Pancreas (tissue), 10 donors: ENCODE measurements around the gene GMPPA. TPM values are rescaled to one million over a fixed set of nuclear protein-coding genes. Genes with fewer than 3 reads are reported as not detected.
A peak's percentile ranks its signal among the peaks of the same experiment; 100 is the strongest.

Experiments
- ATAC-seq, 4 donors: fragments of 200-7000 bp; cut with Tn5 transposase; one replicate each; pipeline versions ENCODE4 v1.8.0 to v1.9.1; 2020; ENCODE audit warnings: mild to moderate bottlenecking in 4 of 4, moderate library complexity in 4 of 4
- DNase-seq, 6 donors: peaks; one replicate each; pipeline ENCODE4 v3.0.0-alpha.2; 2020
- FAIRE-seq: peaks from 2 replicates; lab custom pipeline; 2012; peaks lifted over from hg19 to GRCh38; lab: Jason Lieb, UNC
- H3K27ac ChIP-seq, 4 donors: fragments of 200-600 bp; sonication (generic); 1 replicate in 3 of 4; 2 replicates in 1 of 4; pipeline versions ENCODE4 v1.5.0 to v1.8.0; 2020
- H3K27me3 ChIP-seq, 4 donors: fragments of 200-600 bp; one replicate each; pipeline ENCODE4 v1.8.0; 2021
- H3K36me3 ChIP-seq, 3 donors: fragments of 200-600 bp; sonication (generic) in 1 of 3; one replicate each; pipeline versions ENCODE4 v1.5.0 to v1.8.0; 2020 to 2021
- H3K4me1 ChIP-seq, 3 donors: fragments of 200-600 bp; one replicate each; pipeline ENCODE4 v1.8.0; 2021
- H3K4me3 ChIP-seq, 4 donors: fragments of 200-600 bp; sonication (generic) in 2 of 4; one replicate each; pipeline versions ENCODE4 v1.5.0 to v1.8.0; 2020 to 2021
- H3K9me3 ChIP-seq, 4 donors: fragments of 200-600 bp; one replicate each; pipeline ENCODE4 v1.8.0; 2021
- CTCF ChIP-seq, 4 donors: fragments of 200-600 bp; sonication (generic) in 3 of 4; IDR thresholded peaks; one replicate each; pipeline versions ENCODE4 v1.5.0 to v1.8.0; 2021; ENCODE audit warnings: antibody characterized with exemption in 4 of 4
- WGBS, 2 donors: extraction: QIAGEN DNeasy Blood & Tissue Kit; methylation state at CpG; one replicate each; pipeline ENCODE4 v1.1.7; 2013; 5-methylcytosine and 5-hydroxymethylcytosine counted together
- intact Hi-C, 3 donors: fragments of 100-400 bp; cut with DNase I; formaldehyde crosslinking; loops; one replicate each; pipeline versions ENCODE4 v1.11.1 to v1.14.2; 2022
- polyA plus RNA-seq, 2 donors: library from polyadenylated mRNA; stranded (reverse); fragments of 200-250 nt; gene quantifications; one replicate each; pipeline ENCODE4 v1.2.3, GENCODE V29; 2013
- total RNA-seq, 6 donors: library from RNA; stranded (reverse); fragmentation: NEBNext Ultra II Directional in 4 of 6; extraction: Animal tissue kit (Norgen Biotek cat#: 25700) in 4 of 6; gene quantifications; one replicate each; pipeline versions ENCODE4 v1.2.1 to v1.2.4, GENCODE V29; 2021 to 2023
- donor health status: healthy with polysubstance abuse.
- donor health status: DM: no; HTN: no; CAD: no; lungs with moderate emphysema.
- donor health status: DM: no; HTN: no; CAD: no.
- donor health status: control.
- donor health status: control.
- donor health status: Bipolar disorder and iron deficiency.
- donor health status: DM: yes; HTN: yes; CAD: no.
- donor health status: DM: no; HTN: no; CAD: no.
- donor health status: DM: no; HTN: no; CAD: no.
- donor health status: DM: yes; HTN: yes; CAD: no.

GMPPA gene
- total and polyA plus RNA-seq, 8 donors = 24.4 to 90.8 (median 35.6) TPM

- Histone ChIP-seq H3K4me1 (no peaks in the 10 kb centered on the region), H3K9me3 (no peaks in the 10 kb centered on the region), H3K27me3 (peaks cover 0 to 16% (median 0%) of the 10 kb centered on the region in 4 donors), H3K36me3 (no peaks in the 10 kb centered on the region), H3K4me3 (no peak overlapping the region), H3K27ac (no peak overlapping the region)
- ATAC-seq (no peak), DNase-seq (no peak), FAIRE-seq (no peak)
- no peak for TF ChIP-seq CTCF (IDR thresholded peaks at IDR 0.05)
- intact Hi-C loops = no loop called here
- WGBS, 2 donors = 80 to 93% methylated on average over 9 of the region's 9 CpGs
Measured at GRCh38 chr2:219519526-219519916, 20.8 kb downstream of the GMPPA start.

DNA sequence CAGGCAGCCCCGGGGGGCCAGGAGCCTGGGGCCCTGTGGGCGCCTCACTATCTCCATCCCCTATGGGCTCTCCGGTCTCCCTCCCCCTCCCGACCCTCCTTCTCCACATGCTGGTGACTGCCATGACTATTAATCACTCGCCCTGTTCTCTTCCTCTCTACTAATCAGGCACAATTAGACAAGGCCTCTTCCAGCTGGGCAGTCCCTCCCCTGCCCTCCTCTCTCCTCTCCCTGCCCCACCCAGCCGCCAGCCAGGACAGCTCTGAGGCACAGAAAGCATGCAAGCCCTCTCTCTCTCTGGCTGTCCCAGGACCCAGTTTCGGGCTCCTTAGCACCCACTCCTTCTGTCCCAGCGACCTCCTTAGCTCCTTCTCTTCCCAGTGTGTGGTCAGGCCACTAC lies 21.4 kb downstream of the GMPPA start:
- no peak overlapping the region for H3K4me3 ChIP-seq
- H3K27me3 ChIP-seq = peaks cover 0 to 19% (median 0%) of the 10 kb centered on the region in 4 donors
- intact Hi-C loops = no loop called here
- WGBS, 2 donors = 59 to 67% methylated on average over 8 of the region's 8 CpGs
- TF ChIP-seq CTCF (IDR thresholded peaks at IDR 0.05) = no peak
- no peaks in the 10 kb centered on the region for H3K4me1 ChIP-seq
- ATAC-seq (no peak), DNase-seq (peak in 1 of 6 donors; percentile 51), FAIRE-seq (no peak)
- H3K27ac ChIP-seq = no peak overlapping the region
- no peaks in the 10 kb centered on the region for H3K9me3 ChIP-seq
- no peaks in the 10 kb centered on the region for H3K36me3 ChIP-seq

DNA sequence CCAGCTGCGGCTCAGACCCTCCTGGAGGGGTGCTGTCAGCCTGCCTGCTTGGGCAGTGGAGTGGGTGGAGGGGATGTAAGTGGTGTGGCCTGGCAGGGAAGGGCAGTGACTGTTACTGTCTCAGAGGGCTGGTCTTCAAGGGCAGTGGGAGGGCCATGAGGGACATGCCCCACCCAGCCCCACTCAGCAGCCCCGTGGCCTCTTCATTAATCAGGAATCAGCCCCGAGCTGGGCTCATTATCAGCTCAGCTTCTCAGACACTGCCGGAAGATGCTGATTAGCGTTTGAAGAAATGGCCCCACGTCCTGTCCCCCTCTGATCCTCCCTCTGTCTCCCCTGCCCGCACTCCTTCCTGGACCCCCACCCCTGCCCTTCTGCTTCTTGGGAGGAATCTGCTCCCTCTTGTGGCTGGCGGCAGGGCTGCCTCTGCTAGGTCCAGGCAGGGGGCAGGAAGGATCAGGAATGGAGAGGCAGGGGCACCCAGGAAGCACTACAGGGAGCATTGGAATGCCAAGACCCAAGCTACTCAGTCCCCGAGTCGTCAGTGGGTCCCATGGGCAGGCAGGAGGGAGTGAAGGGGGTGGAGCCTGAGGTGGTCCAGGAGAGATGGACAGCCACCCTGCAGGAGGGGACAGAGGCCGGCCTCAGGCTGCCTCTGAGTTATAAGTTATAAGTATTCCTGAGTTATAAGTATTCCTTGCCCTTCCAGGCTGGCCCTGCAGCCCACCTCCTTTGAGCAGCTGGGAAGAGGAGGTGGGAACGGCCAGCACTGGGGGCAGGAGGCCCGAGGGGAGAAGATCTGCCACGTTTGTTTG lies 22.6 kb downstream of the GMPPA start:
- Histone ChIP-seq H3K4me3 (no peak overlapping the region), H3K9me3 (no peaks in the 10 kb centered on the region), H3K27me3 (peaks cover 0 to 19% (median 0%) of the 10 kb centered on the region in 4 donors), H3K4me1 (no peaks in the 10 kb centered on the region), H3K36me3 (no peaks in the 10 kb centered on the region), H3K27ac (no peak overlapping the region)
- intact Hi-C loops = no loop called here
- FAIRE-seq = no peak
- peak; percentile 66 to 84 (median 70) for ATAC-seq
- WGBS, 2 donors = 12 to 14% methylated on average over 14 of the region's 14 CpGs
- TF ChIP-seq CTCF (IDR thresholded peaks at IDR 0.05) = peak in 3 of 4 donors; percentile 21 to 31 (median 23)
- peak in 2 of 6 donors; percentile 46 to 68 for DNase-seq

DNA sequence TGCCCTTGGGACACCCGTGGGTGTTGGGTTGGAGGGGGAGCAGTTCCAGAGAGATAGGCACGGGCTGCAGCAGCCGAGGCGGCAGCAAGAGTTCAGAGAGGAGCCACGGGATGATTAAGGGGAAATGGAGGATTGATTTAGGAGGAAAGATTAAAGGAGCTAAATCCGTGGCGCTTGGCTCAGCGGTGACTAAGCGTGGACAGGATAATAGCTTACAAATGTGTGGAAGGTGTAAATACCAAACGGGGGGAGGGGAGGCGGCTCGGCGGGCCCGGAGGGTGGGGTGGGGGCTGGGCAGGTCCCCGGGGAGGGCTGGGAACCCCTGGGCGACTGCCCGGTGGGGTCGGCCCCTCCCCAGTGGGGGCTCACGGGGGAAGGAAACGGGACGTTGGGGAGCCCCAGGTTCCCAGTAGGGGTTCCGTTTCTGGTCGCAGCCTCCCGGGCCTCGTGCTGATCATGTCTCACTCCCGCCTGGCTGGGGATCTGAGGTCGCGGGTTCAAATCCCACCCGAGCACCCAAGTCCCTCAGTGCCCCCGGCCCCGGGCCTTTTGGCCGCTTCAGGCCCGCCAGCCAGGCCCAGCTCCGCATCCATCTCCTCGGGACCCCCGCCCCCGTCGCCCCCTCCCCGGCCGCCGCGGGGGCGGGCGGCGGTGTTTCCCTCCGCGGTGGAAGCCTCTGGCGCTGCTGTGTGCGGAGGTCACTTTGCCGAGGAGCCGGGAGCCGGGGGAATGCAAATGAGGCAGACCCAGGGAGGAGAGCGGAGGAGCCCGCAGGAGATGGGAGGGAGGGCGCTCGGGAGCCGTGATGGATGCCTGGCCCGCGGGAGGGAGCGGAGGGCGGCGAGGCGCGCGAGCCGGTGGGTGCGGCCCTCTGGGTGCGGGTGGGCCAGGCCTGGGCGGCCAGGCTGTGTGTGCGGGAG lies 23.7 kb downstream of the GMPPA start:
- Histone ChIP-seq H3K9me3 (no peaks in the 10 kb centered on the region), H3K27ac (no peak overlapping the region), H3K4me1 (no peaks in the 10 kb centered on the region), H3K4me3 (peak overlapping the region in 1 of 4 donors; percentile 2), H3K27me3 (peaks cover 0 to 19% (median 0%) of the 10 kb centered on the region in 4 donors), H3K36me3 (no peaks in the 10 kb centered on the region)
- TF ChIP-seq CTCF (IDR thresholded peaks at IDR 0.05) = no peak
- WGBS, 2 donors = 5% methylated on average over 45 to 70 of the region's 70 CpGs
- DNase-seq (peak in 2 of 6 donors; percentile 65 to 66), ATAC-seq (peak; percentile 25 to 34 (median 30)), FAIRE-seq (no peak)
- intact Hi-C loops = no loop called here
